ENCODE data around the gene CCDC78.

Gene CCDC78

GRCh38 chr16:726438-727290 is at the start of gene CCDC78, which contains the start of gene HAGHL:
Gene CCDC78, minus strand, starts transcription at chr16:726443. Its CDS starts 76 bp downstream, at chr16:726367.
Gene HAGHL, plus strand, starts transcription at chr16:727106. Its CDS starts 404 bp downstream, at chr16:727510.
- DNase-seq (ENCODE audit: low spot score) = no peak

DNA sequence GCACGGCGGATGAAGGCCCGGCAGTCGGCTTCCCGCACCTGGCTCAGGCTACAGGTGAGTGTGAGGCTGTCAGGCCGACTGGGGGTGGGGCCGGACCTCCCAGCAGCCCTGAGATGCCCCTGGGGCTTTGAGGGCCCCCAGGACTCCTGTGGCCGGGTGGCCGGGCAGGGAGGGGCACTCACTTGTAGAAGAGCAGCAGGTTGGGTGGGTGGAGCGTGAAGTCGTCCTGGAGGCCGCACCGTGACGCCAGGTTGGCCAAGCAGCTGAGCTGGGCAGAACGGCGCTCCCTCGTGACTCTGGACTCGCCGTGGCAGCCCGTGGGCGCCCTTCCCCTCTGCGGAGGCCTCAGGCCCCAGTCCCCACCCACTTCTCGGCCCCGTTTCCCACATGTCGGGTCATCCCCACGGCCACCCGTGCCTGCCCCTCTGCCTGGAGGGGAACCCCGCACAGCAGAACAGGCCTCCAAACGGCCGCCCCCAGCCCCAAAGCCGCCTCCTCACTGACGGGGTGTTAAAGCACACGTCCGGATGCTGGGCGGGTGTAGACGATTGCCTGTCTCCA is 49.1 kb upstream of the CCDC78 start:
- no peak for DNase-seq (ENCODE audit: low spot score)

DNA sequence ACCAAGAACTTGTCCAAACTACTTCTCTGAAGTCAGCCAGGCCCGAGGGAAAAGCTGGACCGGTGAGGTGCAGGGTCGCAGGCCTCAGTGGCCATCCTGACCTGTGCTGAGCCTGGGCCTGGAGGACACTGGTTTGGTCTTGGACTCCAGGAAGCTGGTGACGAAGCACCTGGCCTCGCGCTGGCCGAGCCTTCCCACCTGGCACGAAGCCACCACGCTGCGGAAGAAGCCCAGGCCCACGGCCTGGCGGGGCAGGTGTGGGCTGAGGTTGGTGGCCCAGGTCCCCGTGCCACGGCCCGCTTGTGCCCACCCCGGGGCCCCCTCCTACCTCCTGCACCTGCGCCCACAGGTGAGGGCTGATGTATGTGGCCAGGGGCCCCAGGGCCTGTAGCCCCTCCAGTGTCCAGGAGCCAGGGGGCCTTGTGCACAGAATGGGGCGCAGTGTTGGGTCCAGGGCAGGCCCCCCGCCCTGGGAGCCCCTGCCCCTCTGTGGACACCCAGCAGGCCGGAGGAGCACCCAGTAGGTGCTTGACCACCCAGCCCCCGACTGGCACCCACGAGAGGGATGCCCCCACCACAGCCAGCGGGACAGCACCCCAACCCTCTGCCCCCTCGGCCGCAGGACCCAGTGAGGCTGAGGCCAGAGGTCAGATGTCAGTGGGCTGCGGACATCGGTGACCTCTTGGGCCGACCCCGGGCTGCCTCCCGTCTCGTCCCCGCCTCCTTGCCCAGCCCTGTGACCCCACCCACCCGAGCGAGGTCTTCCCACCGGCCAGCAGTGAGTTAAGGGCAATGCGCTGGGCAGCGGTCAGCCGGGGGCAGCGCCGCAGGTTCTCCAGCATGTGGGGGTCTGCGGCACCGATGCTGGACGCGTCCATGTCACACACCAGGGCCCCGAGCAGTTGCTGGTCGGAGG is 48.1 kb upstream of the CCDC78 start:
- no peak for DNase-seq (ENCODE audit: low spot score)

- no peak for DNase-seq (ENCODE audit: low spot score)
These were observed 46.7 kb upstream of the CCDC78 start for GRCh38 chr16:772959-773358.

GRCh38 chr16:770411-770810 is 44.2 kb upstream of the CCDC78 start:
- no peak for DNase-seq (ENCODE audit: low spot score)

GRCh38 chr16:769934-770333 is 43.7 kb upstream of the CCDC78 start:
- DNase-seq (ENCODE audit: low spot score) = no peak

GRCh38 chr16:769184-769784 is 43.0 kb upstream of the CCDC78 start:
- DNase-seq (ENCODE audit: low spot score) = no peak

GRCh38 chr16:768428-768827 is 42.2 kb upstream of the CCDC78 start:
- DNase-seq (ENCODE audit: low spot score) = no peak

GRCh38 chr16:767743-768235 is 41.5 kb upstream of the CCDC78 start:
- no peak for DNase-seq (ENCODE audit: low spot score)

DNA sequence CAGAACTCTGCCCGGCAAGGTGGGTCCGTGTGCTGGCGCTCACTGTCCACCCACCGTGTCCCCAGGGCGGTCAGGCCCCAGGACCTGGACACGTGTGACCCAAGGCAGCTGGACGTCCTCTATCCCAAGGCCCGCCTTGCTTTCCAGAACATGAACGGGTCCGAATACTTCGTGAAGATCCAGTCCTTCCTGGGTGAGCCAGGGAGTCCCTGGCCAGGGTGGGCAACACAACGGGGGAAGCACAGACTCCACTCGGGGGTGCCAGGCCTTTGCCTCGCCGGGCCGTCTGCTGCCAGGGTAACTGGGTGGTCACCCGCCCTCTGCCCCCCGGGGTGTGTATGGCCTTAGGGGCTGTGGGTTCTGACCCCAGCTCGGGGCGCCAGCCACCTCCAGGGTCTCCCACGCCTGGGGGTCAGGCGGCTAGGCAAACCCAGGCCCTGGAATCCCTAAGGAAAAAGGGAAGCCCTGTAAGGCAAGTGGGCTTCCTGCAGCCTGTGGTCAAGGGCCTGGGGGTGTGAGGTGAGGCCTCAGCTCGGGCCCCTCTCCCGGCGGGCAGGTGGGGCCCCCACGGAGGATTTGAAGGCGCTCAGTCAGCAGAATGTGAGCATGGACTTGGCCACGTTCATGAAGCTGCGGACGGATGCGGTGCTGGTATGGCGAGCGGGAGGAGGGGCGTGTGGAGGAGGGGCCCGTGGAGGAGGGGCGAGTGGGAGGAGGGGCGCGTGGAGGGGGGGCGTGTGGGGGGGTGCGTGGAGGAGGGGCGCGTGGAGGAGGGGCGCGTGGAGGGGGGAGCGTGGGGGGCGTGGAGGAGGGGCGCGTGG is 40.8 kb upstream of the CCDC78 start:
- DNase-seq (ENCODE audit: low spot score) = no peak

DNA sequence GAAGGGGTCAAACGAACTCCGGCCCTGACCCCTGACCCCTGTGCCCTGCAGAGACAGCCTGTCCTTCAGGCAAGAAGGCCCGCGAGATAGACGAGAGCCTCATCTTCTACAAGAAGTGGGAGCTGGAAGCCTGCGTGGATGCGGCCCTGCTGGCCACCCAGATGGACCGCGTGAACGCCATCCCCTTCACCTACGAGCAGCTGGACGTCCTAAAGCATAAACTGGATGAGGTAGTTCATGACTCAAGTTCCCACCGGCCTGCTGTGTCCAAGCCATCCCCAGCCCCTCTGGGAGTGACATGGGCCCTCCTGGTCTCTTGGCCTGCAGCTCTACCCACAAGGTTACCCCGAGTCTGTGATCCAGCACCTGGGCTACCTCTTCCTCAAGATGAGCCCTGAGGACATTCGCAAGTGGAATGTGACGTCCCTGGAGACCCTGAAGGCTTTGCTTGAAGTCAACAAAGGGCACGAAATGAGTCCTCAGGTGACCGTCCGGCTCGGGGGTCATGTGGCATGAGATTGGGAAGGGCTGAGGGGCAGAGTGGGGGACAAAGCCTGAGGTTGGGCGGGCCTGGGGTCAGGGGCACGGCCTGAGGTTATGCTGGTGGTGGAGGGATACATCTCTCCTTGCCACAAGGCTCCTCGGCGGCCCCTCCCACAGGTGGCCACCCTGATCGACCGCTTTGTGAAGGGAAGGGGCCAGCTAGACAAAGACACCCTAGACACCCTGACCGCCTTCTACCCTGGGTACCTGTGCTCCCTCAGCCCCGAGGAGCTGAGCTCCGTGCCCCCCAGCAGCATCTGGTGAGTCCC is 40.0 kb upstream of the CCDC78 start:
- DNase-seq (ENCODE audit: low spot score) = no peak

- no peak for DNase-seq (ENCODE audit: low spot score)
These were observed 39.2 kb upstream of the CCDC78 start for GRCh38 chr16:765488-765865.

DNA sequence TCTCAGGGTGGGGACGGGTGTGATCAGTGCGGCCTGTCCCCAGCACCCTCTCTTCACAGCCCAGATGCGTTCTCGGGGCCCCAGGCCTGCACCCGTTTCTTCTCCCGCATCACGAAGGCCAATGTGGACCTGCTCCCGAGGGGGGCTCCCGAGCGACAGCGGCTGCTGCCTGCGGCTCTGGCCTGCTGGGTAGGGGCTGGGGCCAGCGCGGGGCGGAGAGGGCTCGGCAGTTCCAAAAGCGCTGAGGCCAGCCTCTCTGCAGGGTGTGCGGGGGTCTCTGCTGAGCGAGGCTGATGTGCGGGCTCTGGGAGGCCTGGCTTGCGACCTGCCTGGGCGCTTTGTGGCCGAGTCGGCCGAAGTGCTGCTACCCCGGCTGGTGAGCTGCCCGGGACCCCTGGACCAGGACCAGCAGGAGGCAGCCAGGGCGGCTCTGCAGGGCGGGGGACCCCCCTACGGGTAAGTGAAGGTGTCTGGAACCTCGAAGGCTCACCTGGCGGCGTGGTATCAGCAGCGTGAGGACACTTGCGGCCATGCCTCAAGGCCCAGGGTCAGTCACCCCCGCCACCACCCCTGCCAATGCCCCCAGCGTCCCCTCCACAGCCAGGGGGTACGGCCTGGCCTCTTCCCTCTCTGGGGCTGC is 38.7 kb upstream of the CCDC78 start:
- no peak for DNase-seq (ENCODE audit: low spot score)

- DNase-seq (ENCODE audit: low spot score) = no peak
These were observed 38.0 kb upstream of the CCDC78 start for GRCh38 chr16:764184-764750.

GRCh38 chr16:763369-764183 is 37.3 kb upstream of the CCDC78 start:
- no peak for DNase-seq (ENCODE audit: low spot score)

DNA sequence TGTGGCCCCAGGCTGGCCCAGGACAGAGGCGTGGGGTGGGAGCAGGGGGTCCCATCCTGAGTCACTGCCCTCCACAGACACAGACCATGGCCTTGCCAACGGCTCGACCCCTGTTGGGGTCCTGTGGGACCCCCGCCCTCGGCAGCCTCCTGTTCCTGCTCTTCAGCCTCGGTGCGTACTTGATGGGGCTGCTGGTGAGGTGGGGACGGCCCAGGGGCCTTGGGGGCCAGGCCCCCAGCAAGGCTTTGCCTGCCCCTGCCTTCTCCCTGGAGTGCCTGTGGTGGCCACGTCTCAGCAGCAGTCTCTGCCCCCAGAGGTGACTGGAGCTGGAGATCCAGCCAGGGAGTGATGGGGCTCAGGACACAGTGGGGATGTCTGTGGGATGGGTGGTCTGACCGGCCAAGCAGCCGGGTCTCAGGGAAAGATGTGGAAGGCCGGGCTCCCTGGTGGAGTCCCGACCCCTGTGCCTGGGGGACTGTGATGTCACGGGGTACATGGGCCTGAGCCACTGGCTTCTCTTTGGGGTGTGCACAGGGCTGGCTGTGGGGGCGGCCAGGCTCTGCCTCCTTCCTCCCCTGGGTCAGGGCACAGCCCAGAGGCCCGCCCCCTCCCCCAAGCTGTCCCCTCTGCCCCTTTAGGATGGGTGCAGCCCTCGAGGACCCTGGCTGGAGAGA is 36.5 kb upstream of the CCDC78 start:
- no peak for DNase-seq (ENCODE audit: low spot score)

DNA sequence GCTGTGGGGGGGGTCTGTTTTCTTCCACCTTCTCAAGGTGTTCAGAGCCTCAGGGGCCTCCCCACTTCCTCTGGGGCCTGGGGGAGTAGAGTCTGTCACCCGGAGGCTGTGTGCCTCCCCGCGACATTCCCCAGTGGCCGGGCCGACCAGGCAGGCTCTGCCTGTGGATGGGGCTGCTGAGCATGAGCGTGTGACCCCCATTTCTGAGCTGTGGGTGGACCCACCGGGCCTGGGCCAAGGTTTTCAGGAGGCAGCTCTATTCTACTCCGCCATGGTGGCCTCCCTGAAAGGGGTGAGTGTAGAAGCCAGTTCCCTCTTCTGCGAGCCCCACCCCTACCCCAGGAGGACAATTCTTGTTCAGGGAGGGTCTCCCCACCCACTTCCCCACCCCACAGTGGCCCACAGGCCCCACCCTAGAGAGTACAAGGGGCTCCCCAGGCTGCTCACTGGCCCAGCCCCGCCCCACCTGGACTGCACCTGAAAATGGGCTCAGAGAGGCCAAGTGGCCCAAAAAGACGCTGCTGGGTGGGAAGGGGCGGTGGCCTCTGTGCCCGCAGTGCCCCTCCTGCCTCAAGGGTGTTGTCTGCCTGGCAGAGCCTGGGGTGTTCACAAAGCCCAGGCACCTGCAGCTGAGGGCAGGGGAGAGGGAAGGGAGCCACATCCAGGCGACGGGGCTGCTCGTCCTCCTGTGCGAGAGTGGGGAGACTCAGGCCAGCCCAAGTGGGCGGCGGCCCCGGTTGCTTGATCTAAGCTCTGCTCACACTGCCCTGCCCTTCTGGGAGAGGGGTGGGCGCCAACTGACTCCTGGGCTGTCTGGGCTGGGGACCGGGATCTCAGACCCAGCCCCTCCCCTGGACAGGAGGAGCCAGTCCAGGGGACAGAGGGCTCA is 35.6 kb upstream of the CCDC78 start:
- no peak for DNase-seq (ENCODE audit: low spot score)
